Panc1 (cell line): ENCODE results near the gene SLC9A9.

Experiments used
- SIN3A ChIP-seq: IDR thresholded peaks from 2 replicates; pipeline ENCODE4 v1.6.1; 2012; ENCODE audit warnings: low read depth, mild to moderate bottlenecking, low read length, moderate library complexity, borderline replicate concordance; ENCODE audit not compliant: insufficient read depth
- TF ChIP-seq, protein P1 (sequence below): fragments of 450-650 bp; IDR thresholded peaks from 2 replicates; pipeline ENCODE4 v1.5.1; 2017; ENCODE audit warnings: mild to moderate bottlenecking
- TF ChIP-seq, protein P2 (sequence below), 2 experiments: IDR thresholded peaks; 2 replicates each; pipeline ENCODE4 v1.6.1; 2011 to 2012; ENCODE audit warnings: low read depth in 2 of 2, control low read depth in 1 of 2, low read length in 1 of 2, mild to moderate bottlenecking in 1 of 2, moderate library complexity in 1 of 2; ENCODE audit not compliant: insufficient read depth in 1 of 2

DNA sequence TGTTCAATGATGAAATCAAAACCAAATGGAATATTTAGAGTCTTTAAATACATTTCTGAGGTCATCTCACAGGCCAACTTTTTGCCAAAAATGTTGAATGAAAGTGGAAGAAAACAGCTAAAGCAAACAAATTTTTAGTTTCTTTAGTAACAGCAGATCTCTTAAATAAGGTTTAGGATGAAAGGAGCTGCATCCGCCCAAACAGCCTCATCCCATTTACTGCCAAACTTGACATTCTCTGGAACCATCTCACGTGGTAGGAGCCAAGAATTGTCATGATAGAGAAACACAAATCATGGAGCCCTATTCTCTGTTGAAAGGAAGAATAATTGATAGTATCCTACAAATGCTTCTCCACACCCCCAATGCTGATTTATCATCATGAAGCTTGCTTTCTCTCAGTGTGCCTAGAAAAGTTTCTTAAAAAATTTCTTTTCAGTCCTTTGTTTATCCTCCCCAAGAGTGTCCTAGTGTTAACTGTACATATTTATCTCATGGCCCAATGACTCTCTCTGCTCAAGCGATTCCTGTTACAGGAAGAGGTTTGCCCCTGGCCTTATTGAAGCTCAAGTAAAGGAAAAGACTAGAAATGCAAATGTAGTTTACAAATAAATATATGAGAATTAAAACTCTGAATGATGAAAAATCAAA lies 23.4 kb downstream of the SLC9A9 start:
- TF ChIP-seq, protein P1, sequence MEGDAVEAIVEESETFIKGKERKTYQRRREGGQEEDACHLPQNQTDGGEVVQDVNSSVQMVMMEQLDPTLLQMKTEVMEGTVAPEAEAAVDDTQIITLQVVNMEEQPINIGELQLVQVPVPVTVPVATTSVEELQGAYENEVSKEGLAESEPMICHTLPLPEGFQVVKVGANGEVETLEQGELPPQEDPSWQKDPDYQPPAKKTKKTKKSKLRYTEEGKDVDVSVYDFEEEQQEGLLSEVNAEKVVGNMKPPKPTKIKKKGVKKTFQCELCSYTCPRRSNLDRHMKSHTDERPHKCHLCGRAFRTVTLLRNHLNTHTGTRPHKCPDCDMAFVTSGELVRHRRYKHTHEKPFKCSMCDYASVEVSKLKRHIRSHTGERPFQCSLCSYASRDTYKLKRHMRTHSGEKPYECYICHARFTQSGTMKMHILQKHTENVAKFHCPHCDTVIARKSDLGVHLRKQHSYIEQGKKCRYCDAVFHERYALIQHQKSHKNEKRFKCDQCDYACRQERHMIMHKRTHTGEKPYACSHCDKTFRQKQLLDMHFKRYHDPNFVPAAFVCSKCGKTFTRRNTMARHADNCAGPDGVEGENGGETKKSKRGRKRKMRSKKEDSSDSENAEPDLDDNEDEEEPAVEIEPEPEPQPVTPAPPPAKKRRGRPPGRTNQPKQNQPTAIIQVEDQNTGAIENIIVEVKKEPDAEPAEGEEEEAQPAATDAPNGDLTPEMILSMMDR: no peak
- TF ChIP-seq, protein P2, sequence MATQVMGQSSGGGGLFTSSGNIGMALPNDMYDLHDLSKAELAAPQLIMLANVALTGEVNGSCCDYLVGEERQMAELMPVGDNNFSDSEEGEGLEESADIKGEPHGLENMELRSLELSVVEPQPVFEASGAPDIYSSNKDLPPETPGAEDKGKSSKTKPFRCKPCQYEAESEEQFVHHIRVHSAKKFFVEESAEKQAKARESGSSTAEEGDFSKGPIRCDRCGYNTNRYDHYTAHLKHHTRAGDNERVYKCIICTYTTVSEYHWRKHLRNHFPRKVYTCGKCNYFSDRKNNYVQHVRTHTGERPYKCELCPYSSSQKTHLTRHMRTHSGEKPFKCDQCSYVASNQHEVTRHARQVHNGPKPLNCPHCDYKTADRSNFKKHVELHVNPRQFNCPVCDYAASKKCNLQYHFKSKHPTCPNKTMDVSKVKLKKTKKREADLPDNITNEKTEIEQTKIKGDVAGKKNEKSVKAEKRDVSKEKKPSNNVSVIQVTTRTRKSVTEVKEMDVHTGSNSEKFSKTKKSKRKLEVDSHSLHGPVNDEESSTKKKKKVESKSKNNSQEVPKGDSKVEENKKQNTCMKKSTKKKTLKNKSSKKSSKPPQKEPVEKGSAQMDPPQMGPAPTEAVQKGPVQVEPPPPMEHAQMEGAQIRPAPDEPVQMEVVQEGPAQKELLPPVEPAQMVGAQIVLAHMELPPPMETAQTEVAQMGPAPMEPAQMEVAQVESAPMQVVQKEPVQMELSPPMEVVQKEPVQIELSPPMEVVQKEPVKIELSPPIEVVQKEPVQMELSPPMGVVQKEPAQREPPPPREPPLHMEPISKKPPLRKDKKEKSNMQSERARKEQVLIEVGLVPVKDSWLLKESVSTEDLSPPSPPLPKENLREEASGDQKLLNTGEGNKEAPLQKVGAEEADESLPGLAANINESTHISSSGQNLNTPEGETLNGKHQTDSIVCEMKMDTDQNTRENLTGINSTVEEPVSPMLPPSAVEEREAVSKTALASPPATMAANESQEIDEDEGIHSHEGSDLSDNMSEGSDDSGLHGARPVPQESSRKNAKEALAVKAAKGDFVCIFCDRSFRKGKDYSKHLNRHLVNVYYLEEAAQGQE (IDR thresholded peaks at IDR 0.05; ENCODE audit: insufficient read depth in 1 of 2, low read depth in 2 of 2, low read length in 1 of 2): no peak
- no peak for TF ChIP-seq SIN3A
